Fibroblast of gingiva (primary cell): ENCODE measurements around the gene TENM4.

ENCODE experiments used
- DNase-seq: peaks from one replicate; pipeline ENCODE4 v3.0.0-alpha.2; 2011; ENCODE audit warnings: low read depth

The TENM4 gene

GRCh38 chr11:79440571-79441460 lies at the start of gene TENM4:
Gene TENM4 (minus strand): TSS chr11:79441030. CDS start chr11:79069944, 371,086 bp downstream.
- DNase-seq = peak; percentile 79

GRCh38 chr11:79488286-79488685 lies 47.5 kb upstream of the TENM4 start:
- DNase-seq = no peak

GRCh38 chr11:79487412-79487811 lies 46.6 kb upstream of the TENM4 start:
- DNase-seq = no peak

GRCh38 chr11:79486242-79486984 lies 45.6 kb upstream of the TENM4 start:
- no peak for DNase-seq

GRCh38 chr11:79485694-79486093 lies 44.9 kb upstream of the TENM4 start:
- no peak for DNase-seq

GRCh38 chr11:79484872-79485271 lies 44.0 kb upstream of the TENM4 start:
- DNase-seq = no peak

- no peak for DNase-seq
Observed at GRCh38 chr11:79482800-79483199, 42.0 kb upstream of the TENM4 start.

DNA sequence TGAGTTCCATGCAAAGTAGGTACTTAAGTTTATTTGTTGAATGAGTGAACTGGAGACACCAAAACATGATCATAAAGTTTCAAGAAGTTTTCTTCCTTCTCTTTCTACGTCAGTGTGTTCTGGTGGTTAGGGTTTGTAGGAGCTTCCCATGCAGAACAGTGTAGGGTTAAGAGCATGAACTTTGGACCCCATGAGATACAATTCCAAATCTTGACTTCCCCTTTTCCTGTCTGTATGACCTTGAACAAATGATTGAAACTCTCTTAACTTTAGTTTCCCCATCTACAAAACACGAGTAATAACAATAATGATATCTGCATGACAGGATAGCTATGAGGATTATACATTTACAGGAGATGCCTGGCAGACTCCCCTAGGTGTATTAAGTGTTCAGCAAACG lies 41.0 kb upstream of the TENM4 start:
- no peak for DNase-seq

DNA sequence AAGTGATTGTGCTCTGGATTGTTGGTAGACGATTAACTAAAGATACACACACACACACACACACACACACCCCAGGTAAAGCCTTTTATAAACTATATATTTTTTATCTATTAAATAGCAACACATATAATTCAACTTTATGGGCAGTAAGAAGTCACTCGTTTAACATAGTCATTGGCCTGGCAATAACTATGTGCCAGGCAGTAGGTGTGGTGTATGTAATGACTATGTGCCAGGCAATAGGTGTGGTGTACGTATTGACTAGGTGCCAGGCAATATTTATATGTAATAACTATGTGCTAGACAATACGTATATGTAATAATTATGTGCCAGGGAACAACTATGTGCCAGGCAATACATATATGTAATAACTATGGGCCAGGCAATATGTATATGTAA lies 40.0 kb upstream of the TENM4 start:
- DNase-seq = no peak

DNA sequence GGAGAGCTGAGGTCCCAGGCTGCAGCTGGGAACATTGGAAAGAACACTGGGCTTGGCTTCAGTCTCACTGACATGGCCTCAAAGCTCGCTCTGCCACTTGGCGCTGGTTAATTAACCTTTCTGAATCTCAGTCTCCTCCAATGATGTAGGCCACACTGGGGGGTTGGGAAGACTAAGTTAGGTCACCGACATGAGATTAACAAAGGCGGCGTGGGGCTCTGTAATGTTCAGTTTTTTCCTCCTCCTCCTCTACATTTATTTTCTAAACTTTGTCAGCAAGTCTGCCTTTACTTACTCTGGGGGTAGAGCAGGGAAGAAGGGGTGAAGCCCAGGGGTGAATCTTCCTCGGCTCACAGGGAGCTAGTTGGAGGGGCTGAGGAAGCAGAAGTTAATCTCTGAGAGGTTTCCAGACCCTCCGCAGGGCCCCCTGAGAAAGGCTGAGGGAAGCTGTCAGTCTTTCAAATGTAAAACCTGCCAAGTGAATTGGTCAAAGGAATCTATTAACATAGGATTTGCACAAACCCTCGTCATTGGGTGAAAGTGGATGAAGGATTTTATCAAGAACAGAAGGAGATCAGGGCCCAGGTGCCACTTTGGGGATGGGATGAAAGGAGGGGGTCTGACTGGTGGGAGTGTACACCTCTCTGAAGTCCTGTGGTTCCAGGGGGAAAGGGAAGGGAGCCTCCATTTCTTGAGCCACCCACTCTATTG lies 32.1 kb upstream of the TENM4 start:
- DNase-seq = no peak

DNA sequence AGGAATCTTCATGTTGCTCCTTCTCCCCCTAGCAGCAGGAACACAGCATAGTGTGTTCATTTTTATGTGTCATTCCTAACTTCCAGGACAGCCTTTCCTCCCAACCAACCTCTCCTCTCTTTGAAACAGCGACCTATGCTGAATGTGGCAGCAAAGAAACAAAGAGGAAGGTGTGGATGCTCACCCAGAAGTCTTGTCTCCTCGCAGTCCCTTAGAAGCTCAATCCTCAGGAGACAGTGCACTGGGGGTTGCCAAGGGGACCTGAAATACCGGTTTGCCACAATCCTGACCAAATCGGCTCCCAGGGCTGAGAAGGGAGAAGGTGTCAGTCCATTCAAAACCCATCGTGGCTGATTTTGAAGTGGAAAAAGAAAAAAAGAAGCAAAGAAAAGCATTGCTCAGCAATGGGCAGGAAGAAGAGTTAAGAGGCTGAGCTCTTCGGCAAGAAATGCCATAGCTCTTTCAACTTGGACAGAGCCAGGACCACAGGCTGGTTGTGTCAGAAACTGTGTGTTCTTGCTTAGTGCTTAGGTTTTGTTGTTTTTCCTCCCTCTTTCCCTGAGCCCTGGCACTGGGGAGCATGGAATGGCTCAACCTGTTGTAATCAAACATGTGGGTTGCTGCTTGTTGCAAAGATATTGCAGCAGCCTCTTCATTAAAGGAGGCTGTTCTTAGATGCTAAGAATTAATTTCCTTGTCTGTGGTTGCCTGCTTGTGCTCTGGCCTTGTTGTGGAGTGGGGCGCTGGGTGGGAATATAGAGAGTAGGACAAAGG lies 30.4 kb upstream of the TENM4 start:
- no peak for DNase-seq

GRCh38 chr11:79470161-79470560 lies 29.3 kb upstream of the TENM4 start:
- no peak for DNase-seq

DNA sequence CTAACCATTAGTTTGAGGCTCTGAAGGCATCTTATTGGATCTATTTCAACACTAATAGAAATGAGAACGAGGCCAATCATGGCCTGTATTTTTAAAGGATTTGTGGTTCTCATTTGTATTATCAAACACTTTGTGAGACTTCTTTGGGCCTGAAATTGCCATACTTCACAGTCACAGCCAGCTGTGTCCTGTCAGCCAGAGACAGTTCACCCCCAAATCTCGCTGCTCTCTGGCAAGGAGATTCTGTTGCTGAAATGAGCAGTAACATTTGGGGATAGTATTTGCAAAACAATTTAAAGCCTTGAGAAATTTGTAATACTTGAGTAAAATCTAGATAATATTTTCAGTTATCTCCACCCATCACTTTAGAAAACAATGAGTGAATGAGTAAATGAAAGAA lies 26.9 kb upstream of the TENM4 start:
- DNase-seq = no peak

DNA sequence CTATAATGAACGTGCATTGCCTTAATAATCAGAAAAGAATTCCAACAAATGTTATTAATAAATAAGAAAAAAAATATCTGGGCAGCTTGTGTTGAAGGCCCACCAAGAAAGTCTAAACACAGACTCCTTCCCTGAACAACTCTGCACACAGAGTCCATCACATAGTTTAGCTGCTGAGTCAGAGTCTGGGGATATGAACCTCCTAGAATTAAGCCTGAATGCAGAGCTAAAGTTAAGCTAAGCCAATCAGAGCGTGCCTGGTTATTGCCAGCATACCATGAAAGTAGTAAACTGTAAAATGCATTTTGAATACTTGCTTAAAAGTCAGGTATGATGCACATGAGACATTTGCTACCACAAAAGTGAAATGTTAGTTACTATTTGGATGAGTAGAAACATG lies 25.6 kb upstream of the TENM4 start:
- DNase-seq = peak; percentile 8

DNA sequence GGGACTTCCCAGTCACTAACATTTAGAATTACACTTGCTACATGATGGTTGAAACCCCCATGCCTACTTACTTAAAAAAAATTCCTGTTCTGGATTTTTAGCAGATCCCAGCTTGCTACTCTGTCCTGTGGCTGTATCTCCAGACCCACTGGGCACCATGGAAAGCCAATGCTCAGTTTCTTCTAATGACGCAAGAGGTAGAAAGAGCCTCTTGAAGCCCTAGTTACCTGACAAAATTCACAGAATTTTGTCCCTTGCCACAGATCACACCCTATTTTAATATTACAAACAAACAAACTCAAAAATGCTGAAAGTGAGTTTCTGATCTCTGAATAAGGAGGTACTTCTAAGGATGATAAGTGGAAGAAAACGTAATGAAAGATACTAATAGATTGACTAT lies 24.3 kb upstream of the TENM4 start:
- no peak for DNase-seq

DNA sequence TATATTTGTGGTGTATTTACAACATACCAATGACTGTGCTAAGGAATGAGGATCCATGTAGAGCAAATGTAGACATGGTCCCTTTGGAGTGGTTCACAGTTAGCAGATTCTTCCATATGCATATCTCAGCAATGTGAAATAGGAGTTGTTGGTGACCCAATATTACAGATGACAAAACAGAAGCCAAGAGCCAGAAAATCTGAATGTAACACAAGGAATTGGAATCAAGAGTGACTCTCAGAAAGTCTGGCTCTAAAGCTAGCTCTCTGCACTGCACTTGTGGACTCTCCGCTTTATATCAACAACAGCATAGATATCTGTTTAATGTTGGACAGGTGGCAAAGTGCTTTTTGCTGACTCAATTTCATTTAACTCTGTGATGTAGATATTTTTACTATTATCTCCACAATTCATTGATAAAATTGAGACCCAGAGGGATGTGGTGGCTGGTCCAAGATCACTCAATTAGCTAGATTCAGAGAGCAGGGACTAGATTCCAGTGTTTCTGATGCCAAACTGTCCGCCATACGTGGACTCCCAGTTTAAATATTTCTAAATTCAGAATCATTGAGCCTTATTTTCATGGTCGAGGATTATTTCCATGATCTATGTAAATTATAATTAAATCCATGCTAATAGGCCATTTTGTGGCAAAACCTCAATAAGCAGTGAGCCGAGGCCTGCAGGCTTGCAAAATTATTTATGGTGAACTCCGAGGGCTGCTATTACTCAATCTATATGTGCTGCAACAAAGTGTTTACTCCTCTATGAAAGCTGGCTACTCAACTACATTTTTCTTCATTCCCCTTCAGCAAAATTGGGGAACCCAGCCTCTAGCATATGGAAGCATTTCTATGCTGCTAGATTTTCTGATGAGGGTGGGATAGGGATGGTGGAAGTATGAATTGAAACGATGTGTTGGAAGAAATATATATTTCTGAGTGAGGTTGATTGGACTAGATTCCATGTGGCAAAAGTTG lies 21.1 kb upstream of the TENM4 start:
- no peak for DNase-seq

DNA sequence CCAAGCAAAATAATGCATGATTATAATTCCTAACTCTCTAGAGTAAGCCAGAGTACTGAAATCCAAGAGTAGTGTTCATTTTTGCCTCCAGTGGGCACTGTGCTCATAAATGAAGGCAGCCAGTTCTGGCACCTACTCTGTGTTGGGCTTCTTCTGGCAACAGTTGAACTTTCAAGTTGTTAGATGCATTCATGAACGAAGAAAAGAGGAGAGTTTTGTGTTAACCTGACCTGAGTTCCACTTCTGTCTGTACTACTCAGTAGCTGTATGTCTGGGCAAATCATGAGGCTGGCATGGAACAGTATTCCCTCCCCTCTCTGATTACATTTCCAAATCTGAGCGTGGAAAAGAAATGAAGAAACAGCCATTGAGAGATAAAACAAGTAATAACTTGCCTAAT lies 20.3 kb upstream of the TENM4 start:
- peak; percentile 32 for DNase-seq

GRCh38 chr11:79458709-79459108 lies 17.9 kb upstream of the TENM4 start:
- DNase-seq = no peak

GRCh38 chr11:79456501-79456900 lies 15.7 kb upstream of the TENM4 start:
- no peak for DNase-seq

- DNase-seq = no peak
Observed at GRCh38 chr11:79453617-79454016, 12.8 kb upstream of the TENM4 start.

DNA sequence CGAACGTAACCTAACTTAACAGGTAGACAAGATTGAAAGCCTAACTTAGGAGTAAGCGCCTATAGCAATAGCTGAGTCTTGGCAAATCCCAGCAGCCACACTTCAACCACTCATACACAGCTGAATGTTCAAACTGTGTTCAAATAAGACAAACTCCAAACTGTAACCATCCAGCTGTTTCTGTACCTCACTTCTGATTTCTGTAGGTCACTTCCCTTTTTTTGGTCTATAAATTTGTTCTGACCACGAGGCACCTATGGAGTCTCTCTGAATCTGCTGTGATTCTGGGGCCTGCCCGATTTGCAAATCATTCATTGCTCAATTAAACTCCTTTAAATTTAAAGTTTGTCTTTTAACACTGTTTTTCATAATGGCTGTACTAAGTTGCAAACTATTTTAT lies 8.2 kb upstream of the TENM4 start:
- DNase-seq = no peak
